CD14-positive monocyte (primary cell): ENCODE measurements around the gene OR13G1. TPM values are rescaled to one million over a fixed set of nuclear protein-coding genes. Genes with fewer than 3 reads are reported as not detected.

Source experiments
- DNase-seq, 3 donors: peaks; one replicate each; pipeline ENCODE4 v3.0.0-alpha.2; 2011 to 2022
- H2AFZ ChIP-seq: 2 replicates; pipeline ENCODE4 v1.6.0; 2012; ENCODE audit warnings: mild to moderate bottlenecking, low read depth, low read length, inconsistent platforms; ENCODE audit not compliant: insufficient read depth, poor library complexity, severe bottlenecking
- H3K27ac ChIP-seq, 2 donors: 1 replicate in 1 of 2; 2 replicates in 1 of 2; pipeline ENCODE4 v1.5.1; 2012 to 2013; ENCODE audit warnings: low read length in 2 of 2, control low read depth in 1 of 2, inconsistent platforms in 1 of 2, low read depth in 1 of 2, mild to moderate bottlenecking in 1 of 2
- H3K27me3 ChIP-seq, 2 donors: one replicate each; pipeline versions ENCODE4 v1.6.0 to v1.6.1; 2011 to 2013; ENCODE audit warnings: low read length in 2 of 2; ENCODE audit not compliant: control insufficient read depth in 2 of 2, insufficient read depth in 2 of 2
- H3K36me3 ChIP-seq, 2 donors: replicated peaks in 1 of 2; 1 replicate in 1 of 2; 2 replicates in 1 of 2; pipeline versions ENCODE4 v1.5.1 to v1.6.1; 2012 to 2013; ENCODE audit warnings: low read length in 2 of 2, control low read depth in 1 of 2, inconsistent platforms in 1 of 2, mild to moderate bottlenecking in 1 of 2; ENCODE audit not compliant: insufficient read depth in 2 of 2, control insufficient read depth in 1 of 2
- H3K4me1 ChIP-seq, 2 donors: 1 replicate in 1 of 2; 2 replicates in 1 of 2; pipeline versions ENCODE4 v1.5.1 to v1.6.1; 2012 to 2013; ENCODE audit warnings: low read length in 2 of 2, control low read depth in 1 of 2, inconsistent platforms in 1 of 2, mild to moderate bottlenecking in 1 of 2, moderate library complexity in 1 of 2; ENCODE audit not compliant: insufficient read depth in 2 of 2, control insufficient read depth in 1 of 2
- H3K4me2 ChIP-seq: replicated peaks from 2 replicates; pipeline ENCODE3; 2012; ENCODE audit warnings: low read length, moderate library complexity, mild to moderate bottlenecking; ENCODE audit not compliant: poor library complexity, severe bottlenecking; ENCODE audit errors: extremely low read depth
- H3K4me3 ChIP-seq, 3 experiments: fragments of 200-600 bp in 1 of 3; sonication (generic) in 1 of 3; replicated peaks in 1 of 3; 1 replicate in 2 of 3; 2 replicates in 1 of 3; pipeline ENCODE4 v1.5.1; 2011 to 2013; ENCODE audit warnings: low read length in 3 of 3, mild to moderate bottlenecking in 3 of 3, control low read depth in 2 of 3, low read depth in 2 of 3, inconsistent platforms in 1 of 3, moderate library complexity in 1 of 3
- H3K79me2 ChIP-seq: 2 replicates; pipeline ENCODE4 v1.6.0; 2012; ENCODE audit warnings: mild to moderate bottlenecking, control low read depth, inconsistent platforms, low read length, moderate library complexity; ENCODE audit not compliant: insufficient read depth
- H3K9ac ChIP-seq: 2 replicates; pipeline ENCODE4 v1.6.0; 2017; ENCODE audit warnings: low read length, mild to moderate bottlenecking; ENCODE audit not compliant: insufficient read depth, poor library complexity, severe bottlenecking
- H3K9me3 ChIP-seq, 2 donors: replicated peaks in 1 of 2; 1 replicate in 1 of 2; 2 replicates in 1 of 2; pipeline versions ENCODE4 v1.5.1 to v1.6.1; 2012 to 2013; ENCODE audit warnings: low read length in 2 of 2, control low read depth in 1 of 2; ENCODE audit not compliant: control insufficient read depth in 1 of 2, insufficient read depth in 1 of 2
- H4K20me1 ChIP-seq: 2 replicates; pipeline ENCODE4 v1.6.0; 2012; ENCODE audit warnings: mild to moderate bottlenecking, low read length, control low read depth, moderate library complexity; ENCODE audit not compliant: insufficient read depth
- H3K27ac Mint-ChIP-seq, 7 donors: one replicate each; pipeline ENCODE4 v1.8.0; 2020; ENCODE audit warnings: mild to moderate bottlenecking in 7 of 7, mixed read lengths in 7 of 7, moderate library complexity in 6 of 7, inconsistent platforms in 2 of 7
- H3K27me3 Mint-ChIP-seq, 3 donors: one replicate each; pipeline ENCODE4 v1.8.0; 2021 to 2022; ENCODE audit warnings: low read depth in 3 of 3, mild to moderate bottlenecking in 3 of 3, mixed read lengths in 3 of 3, moderate library complexity in 3 of 3, inconsistent platforms in 1 of 3
- H3K36me3 Mint-ChIP-seq, 2 donors: one replicate each; pipeline ENCODE4 v1.8.0; 2020; ENCODE audit warnings: mixed read lengths in 2 of 2, inconsistent platforms in 1 of 2, mild to moderate bottlenecking in 1 of 2
- H3K4me1 Mint-ChIP-seq: one replicate; pipeline ENCODE4 v1.8.0; 2020; ENCODE audit warnings: mild to moderate bottlenecking, mixed read lengths
- H3K4me3 Mint-ChIP-seq, 2 donors: one replicate each; pipeline ENCODE4 v1.8.0; 2020; ENCODE audit warnings: mild to moderate bottlenecking in 2 of 2, mixed read lengths in 2 of 2, moderate library complexity in 1 of 2
- H3K9me3 Mint-ChIP-seq, 7 donors: one replicate each; pipeline ENCODE4 v1.8.0; 2020 to 2022; ENCODE audit warnings: mixed read lengths in 7 of 7, mild to moderate bottlenecking in 6 of 7, moderate library complexity in 6 of 7, inconsistent platforms in 2 of 7
- CTCF ChIP-seq: fragments of 200-600 bp; IDR thresholded peaks from one replicate; pipeline ENCODE4 v1.8.0; 2022; ENCODE audit warnings: antibody characterized with exemption, mild to moderate bottlenecking
- WGBS: methylation state at CpG from one replicate; pipeline ENCODE4 v1.1.5; 2013; ENCODE audit warnings: missing lambda C conversion rate; ENCODE audit not compliant: insufficient coverage; 5-methylcytosine and 5-hydroxymethylcytosine counted together
- intact Hi-C, 2 donors: fragments of 100-400 bp; cut with micrococcal nuclease; formaldehyde crosslinking; loops; one replicate each; pipeline versions ENCODE4 v1.15.0 to v1.15.1; 2023
- polyA plus RNA-seq, 3 donors: library from polyadenylated mRNA; depleted of rRNA in 1 of 3; unstranded in 2 of 3; stranded (reverse) in 1 of 3; fragments of 300-500 nt in 2 of 3; fragments of >200 nt in 1 of 3; fragmentation: Illumina TruSeq in 2 of 3; gene quantifications; 1 replicate in 2 of 3; 2 replicates in 1 of 3; pipeline ENCODE4 v1.2.3, GENCODE V29; 2012 to 2021

The OR13G1 gene
- polyA plus RNA-seq, 3 donors, result not detected

DNA sequence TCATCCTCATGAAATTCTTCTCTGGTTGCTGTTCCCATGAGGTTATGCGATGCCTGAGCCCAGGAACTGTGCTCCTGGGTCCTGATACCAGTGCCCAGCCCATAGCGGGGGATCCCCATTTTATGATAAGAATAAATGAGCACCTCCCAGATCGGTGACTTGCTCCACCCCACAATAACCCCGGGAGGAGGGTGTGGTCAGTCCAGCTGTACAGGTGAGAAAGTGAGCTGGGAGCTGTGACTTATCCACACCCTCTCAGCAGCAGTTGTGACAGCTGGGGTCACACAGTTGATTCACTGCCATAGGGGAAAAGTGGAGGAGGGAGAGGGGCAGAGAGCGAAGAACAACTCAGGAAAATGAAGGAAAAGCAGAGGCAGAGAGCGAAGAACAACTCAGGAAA is 40.8 kb downstream of the OR13G1 start:
- Histone ChIP-seq H3K27me3 (no peaks in the 10 kb centered on the region), H4K20me1 (no peaks in the 10 kb centered on the region), H2AFZ (peak overlapping the region; percentile 79), H3K4me3 (peak overlapping the region in 1 of 3 experiments; percentile 69), H3K4me1 (peaks cover 7 to 12% of the 10 kb centered on the region in 2 donors), H3K9ac (no peak overlapping the region), H3K4me2 (peak overlapping the region; percentile 78), H3K79me2 (no peaks in the 10 kb centered on the region), H3K27ac (no peak overlapping the region), H3K9me3 (peaks cover 0 to 5% of the 10 kb centered on the region in 2 donors), H3K36me3 (no peaks in the 10 kb centered on the region)
- no peak for TF ChIP-seq CTCF
- Mint-ChIP-seq H3K27ac (no peak overlapping the region), H3K36me3 (no peaks in the 10 kb centered on the region), H3K4me3 (peak overlapping the region; percentile 2 to 46), H3K27me3 (peaks cover 0 to 3% (median 0%) of the 10 kb centered on the region in 3 donors), H3K4me1 (peaks cover 11% of the 10 kb centered on the region), H3K9me3 (peaks cover 2 to 11% (median 8%) of the 10 kb centered on the region in 7 donors)
- DNase-seq, result no peak
- intact Hi-C loops, result no loop called here
- WGBS, result 83% methylated on average over 2 of the region's 6 CpGs

DNA sequence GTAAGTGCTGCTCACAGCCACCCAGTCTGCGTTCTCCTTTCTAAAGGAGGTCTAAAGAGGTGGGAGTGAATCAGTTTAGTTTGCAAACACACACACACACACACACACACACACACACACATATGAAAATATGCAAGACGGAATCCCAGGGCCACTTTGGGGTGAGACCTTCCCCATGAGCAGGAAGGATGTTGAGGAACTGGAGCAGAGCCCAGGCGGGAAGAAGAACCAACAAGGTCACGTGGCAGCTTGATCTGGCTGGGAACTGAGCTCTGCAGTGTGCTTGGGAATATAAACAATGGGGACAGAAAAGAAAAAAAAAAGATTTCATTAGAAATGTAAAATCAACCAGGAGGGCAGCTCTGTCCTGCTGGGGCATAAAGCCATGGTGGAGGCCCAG is 41.5 kb downstream of the OR13G1 start:
- Histone ChIP-seq H3K4me3 (no peak overlapping the region), H3K79me2 (no peaks in the 10 kb centered on the region), H3K9me3 (peaks cover 0 to 5% of the 10 kb centered on the region in 2 donors), H3K4me1 (peaks cover 7 to 12% of the 10 kb centered on the region in 2 donors), H3K4me2 (no peak overlapping the region), H2AFZ (no peak overlapping the region), H4K20me1 (no peaks in the 10 kb centered on the region), H3K27me3 (no peaks in the 10 kb centered on the region), H3K36me3 (no peaks in the 10 kb centered on the region), H3K27ac (no peak overlapping the region), H3K9ac (no peak overlapping the region)
- no peak for DNase-seq
- H3K9me3 Mint-ChIP-seq, result peaks cover 3 to 16% (median 10%) of the 10 kb centered on the region in 7 donors
- no peak overlapping the region for H3K4me3 Mint-ChIP-seq
- peaks cover 11% of the 10 kb centered on the region for H3K4me1 Mint-ChIP-seq
- intact Hi-C loops, result no loop called here
- 0% methylated on average over 1 of the region's 4 CpGs for WGBS
- H3K36me3 Mint-ChIP-seq, result no peaks in the 10 kb centered on the region
- no peak overlapping the region for H3K27ac Mint-ChIP-seq
- H3K27me3 Mint-ChIP-seq, result peaks cover 0 to 3% (median 0%) of the 10 kb centered on the region in 3 donors
- no peak for TF ChIP-seq CTCF
